ENCODE data around the gene MPZL2.

Gene MPZL2

DNA sequence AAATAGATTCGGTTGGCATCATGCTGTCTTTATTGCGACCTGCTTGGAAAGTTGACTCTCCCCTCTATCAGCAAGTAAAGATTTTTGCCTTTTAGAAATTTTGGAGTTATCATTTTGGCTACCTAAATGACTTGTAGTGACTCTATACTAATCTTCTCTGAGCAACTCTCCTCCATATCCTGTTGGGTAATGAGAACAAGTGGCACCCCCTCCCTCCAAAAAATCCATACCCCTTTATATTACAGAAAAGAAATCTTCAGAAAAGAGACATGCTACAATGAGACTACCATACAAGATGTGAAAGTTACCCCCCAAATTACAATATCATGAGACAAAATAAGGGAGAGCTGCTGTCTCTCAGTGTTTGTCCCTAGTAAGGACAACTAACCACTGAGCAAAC lies 40.5 kb downstream of the MPZL2 start:
- no peak for DNase-seq (ENCODE audit: low read depth in 1 of 2, low spot score in 1 of 2)

DNA sequence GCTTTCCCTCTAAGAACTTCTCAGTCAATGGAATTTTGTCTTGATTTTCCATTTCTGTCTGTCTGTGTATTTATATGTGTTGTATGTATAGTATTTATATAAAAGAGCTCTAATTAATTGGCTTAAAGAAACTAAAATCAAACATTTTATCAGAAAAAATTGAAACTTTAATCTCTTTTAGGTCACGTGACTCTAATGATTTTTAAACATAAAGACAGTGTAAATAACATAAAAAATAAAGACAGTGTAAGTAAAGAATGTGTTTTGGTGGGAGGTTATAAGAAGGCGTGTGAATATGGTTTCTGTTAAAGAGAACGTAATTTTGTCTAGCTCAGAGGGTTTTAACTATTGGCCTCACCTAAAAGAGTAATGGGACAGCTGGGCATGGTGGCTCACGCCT lies 41.7 kb downstream of the MPZL2 start:
- no peak for DNase-seq (ENCODE audit: low read depth in 1 of 2, low spot score in 1 of 2)

- DNase-seq (ENCODE audit: low read depth in 1 of 2, low spot score in 1 of 2) = no peak
Observed at GRCh38 chr11:118221419-118221818, 42.7 kb downstream of the MPZL2 start.

GRCh38 chr11:118219732-118220131 lies 44.4 kb downstream of the MPZL2 start:
- DNase-seq (ENCODE audit: low read depth in 1 of 2, low spot score in 1 of 2) = no peak

- DNase-seq (ENCODE audit: low read depth in 1 of 2, low spot score in 1 of 2) = no peak
Observed at GRCh38 chr11:118219244-118219643, 44.9 kb downstream of the MPZL2 start.

GRCh38 chr11:118217575-118217974 lies 46.5 kb downstream of the MPZL2 start:
- DNase-seq (ENCODE audit: low read depth in 1 of 2, low spot score in 1 of 2) = no peak

DNA sequence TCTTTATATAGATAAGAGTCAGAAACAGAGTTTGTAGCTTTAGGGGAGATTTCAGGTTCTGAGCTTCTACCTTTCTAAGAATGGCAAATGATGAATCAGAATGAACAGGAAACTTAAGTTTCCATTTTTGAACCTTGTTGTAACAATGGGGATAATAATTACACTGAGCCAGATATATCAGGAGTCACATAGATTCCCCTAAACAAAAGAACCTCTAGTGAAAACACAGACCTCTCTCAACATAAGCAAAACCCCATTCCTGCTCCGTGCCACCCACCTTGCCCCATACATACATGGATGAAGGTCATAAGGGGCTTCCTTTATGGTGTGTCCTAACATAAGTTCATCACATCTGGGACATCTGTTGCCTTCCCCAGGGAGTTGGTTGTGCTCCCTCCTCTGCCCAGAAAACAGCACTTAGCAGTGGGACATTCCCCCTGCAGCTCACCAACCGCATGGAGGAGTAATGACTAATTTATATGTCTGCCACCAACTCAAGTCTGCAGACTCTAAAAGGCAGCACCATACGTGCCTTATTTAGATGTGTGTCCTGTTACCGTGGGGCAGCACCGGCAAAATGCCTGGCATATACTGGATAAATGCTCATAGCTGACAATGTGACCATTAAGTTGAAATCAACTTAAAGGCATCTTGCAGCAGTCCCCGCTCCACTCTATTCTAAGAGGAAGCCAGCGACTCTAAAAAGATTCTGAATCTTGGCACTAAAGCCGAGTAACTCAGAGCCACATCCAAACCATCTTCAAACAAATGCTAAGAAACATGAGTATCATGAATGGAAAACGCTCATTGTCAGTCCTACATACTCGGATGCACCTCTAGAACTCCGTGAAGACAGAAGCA lies 47.2 kb downstream of the MPZL2 start:
- DNase-seq (ENCODE audit: low read depth in 1 of 2, low spot score in 1 of 2) = no peak

DNA sequence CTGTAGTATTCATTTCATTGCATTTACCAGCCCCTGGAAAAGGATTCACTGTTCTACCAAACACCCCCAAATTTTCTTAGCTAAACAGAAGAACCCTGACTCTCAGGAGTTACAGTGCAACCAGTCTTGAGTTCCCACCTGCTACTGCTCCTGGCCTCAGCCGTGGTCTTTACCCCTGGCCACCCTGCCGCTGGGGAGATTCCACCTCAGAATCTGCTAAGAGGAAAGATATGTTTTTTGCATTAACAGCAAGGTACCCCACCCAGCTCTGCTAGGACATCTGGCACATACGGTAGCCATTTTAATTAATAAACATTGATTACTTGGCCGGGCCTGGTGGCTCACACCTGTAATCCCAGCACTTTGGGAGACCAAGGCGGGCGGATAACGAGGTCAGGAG lies 48.3 kb downstream of the MPZL2 start:
- DNase-seq (ENCODE audit: low read depth in 1 of 2, low spot score in 1 of 2) = no peak

GRCh38 chr11:118215262-118215661 lies 48.8 kb downstream of the MPZL2 start:
- DNase-seq (ENCODE audit: low read depth in 1 of 2, low spot score in 1 of 2) = no peak

- DNase-seq (ENCODE audit: low read depth in 1 of 2, low spot score in 1 of 2) = no peak
Observed at GRCh38 chr11:118214210-118214914, 49.7 kb downstream of the MPZL2 start.

DNA sequence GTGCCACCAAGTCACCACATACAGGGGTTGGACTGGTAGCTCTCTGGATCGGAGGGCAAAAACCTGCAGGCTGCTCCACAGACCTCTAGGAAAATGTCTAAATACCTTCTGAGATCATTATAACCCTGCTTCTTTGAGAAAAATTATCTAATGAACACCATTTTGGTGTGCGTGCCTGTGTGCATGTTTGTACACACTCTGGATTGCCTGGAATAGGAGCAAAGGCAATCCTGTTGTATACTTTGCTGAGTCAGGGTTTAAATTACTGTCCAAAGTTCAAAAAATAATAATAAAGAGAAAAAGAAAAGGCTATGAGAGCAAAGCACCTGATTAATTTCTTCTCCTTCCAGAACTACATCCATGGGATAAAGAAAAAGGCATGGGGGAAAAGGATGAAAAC lies 50.3 kb downstream of the MPZL2 start:
- DNase-seq (ENCODE audit: low read depth in 1 of 2, low spot score in 1 of 2) = no peak

DNA sequence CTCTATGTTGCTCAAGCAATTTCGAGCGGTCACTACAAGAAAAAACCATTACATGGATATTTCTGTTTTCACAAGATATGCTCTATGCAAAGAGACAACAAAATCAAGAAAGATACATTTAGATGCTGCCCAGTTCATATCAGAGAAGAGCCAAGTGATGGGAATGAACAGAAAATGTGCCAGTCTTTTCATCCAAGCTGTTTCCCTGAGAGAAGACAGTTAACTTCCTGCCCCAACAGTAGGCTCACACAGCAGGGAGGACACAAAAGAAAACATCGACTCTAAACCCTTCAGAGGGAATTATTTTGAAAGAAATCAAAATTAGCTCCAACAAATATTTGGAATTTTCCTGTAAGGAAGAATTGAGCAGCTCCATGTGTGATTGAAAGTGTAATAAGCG lies 50.9 kb downstream of the MPZL2 start:
- no peak for DNase-seq (ENCODE audit: low read depth in 1 of 2, low spot score in 1 of 2)

DNA sequence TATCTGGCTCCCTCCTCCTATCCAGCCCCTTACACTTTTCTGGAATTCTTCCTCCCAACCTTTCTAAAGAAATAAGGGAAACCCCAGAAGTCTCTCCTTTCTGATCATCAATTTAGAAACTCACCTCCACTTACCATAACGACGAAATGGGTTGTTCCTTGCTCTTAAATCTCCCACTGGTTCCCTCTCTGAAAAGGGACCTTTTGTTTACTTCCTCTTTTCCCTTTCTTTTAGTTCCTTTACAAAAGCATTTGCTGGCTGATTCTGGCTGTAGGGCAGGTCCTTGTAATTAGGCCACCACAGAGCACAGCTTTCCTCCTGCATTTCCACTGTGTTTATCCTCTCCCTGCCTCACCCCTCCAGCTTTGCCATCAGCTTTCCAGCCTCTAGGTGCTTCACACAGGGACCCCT lies 51.3 kb downstream of the MPZL2 start:
- no peak for DNase-seq (ENCODE audit: low read depth in 1 of 2, low spot score in 1 of 2)

DNA sequence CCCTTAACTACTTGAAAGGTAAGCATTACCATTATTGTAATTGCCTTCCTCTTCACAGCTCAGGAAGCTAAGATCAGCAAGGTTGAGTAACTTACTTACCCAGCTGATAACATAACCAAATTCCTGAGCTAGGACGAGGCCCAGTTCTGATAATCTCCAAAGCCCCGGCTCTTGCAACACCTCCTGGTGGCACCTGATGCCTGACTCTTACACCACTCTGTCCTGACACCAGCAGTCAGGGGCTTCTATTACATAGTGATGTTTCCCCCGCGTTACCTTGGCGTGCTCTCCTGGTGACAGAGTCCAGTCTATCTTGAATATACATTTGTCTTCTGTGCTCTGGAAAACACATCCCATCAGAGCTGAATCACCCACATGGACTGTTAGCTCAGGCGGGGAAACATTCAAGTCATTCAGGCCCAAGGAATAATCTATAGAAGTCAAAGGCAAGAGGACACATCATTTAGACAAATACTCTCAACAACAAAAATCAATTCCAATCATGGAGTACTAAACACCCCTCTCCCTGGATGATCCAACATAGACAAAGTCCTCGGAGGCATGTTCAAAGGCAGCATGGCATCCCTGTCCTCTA lies 51.9 kb downstream of the MPZL2 start:
- DNase-seq (ENCODE audit: low read depth in 1 of 2, low spot score in 1 of 2) = no peak

GRCh38 chr11:118211006-118211405 lies 53.1 kb downstream of the MPZL2 start:
- DNase-seq (ENCODE audit: low read depth in 1 of 2, low spot score in 1 of 2) = no peak

GRCh38 chr11:118210323-118210722 lies 53.8 kb downstream of the MPZL2 start:
- DNase-seq (ENCODE audit: low read depth in 1 of 2, low spot score in 1 of 2) = no peak

DNA sequence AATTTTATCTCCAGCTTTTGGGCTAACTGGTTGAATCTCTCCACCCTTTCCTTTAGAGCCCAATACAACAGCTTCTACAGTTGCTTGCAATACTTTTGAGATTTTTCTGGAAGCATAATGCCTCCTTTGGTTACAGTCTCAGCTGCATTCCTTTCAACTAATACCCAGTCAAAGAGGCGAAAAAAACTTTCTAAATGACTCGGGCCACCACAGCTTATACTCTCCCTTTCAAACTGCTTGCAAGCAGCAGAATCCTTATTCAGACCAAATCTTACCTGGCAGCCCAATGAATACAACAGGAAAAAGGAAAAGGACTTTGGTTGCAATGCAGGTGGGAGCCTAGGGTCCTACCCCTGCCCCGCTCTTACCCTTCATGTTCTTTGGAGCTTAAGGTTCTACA lies 55.1 kb downstream of the MPZL2 start:
- no peak for DNase-seq (ENCODE audit: low read depth in 1 of 2, low spot score in 1 of 2)

DNA sequence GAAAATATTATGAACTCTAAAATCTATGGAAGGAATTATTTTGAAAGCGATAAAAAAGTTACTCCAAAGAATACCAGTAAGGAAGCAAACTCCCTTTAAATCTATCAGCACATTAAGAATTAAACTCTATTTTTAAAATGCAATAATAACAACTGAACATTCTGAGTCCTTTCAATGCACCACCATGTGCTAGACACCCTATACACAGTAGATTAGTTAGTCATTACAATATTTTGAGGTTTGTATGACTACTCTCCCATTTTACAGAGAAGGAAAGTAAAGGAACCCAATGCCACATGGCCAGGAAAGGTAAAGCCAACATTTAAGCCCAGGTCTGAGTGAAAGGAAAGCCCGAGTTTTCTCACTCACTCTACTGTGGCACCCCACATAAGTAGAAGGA lies 57.0 kb downstream of the MPZL2 start:
- no peak for DNase-seq (ENCODE audit: low read depth in 1 of 2, low spot score in 1 of 2)

DNA sequence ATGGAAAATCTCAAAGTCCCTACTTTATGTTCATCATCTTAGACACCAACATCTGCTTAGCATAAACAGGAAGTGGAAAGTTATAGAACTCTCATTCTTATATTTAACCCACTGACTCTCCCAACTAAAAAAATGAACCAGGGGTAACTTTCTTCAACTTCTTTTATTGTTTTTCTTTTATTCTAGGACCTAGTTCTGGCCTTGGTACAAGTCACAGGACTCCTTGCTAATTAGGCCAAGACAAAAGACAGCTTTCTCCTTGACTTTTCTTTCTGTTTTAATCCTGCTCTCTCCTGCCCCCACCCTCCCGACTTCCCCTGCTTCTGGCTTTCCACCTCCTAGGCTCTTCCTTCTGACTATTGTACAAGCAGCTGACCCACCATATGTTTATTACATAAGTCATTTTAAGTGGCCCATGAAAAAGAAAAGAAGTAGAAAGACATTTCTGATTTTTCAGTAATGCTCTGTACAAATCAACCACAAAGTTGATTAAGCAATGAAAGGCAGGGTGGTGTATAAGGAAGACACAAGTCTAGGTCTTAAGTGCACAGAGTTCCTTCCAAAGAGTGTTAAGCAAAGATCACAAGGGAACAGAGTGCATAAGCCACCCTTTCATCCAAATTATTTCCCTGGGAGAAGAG lies 57.6 kb downstream of the MPZL2 start:
- DNase-seq (ENCODE audit: low read depth in 1 of 2, low spot score in 1 of 2) = no peak

DNA sequence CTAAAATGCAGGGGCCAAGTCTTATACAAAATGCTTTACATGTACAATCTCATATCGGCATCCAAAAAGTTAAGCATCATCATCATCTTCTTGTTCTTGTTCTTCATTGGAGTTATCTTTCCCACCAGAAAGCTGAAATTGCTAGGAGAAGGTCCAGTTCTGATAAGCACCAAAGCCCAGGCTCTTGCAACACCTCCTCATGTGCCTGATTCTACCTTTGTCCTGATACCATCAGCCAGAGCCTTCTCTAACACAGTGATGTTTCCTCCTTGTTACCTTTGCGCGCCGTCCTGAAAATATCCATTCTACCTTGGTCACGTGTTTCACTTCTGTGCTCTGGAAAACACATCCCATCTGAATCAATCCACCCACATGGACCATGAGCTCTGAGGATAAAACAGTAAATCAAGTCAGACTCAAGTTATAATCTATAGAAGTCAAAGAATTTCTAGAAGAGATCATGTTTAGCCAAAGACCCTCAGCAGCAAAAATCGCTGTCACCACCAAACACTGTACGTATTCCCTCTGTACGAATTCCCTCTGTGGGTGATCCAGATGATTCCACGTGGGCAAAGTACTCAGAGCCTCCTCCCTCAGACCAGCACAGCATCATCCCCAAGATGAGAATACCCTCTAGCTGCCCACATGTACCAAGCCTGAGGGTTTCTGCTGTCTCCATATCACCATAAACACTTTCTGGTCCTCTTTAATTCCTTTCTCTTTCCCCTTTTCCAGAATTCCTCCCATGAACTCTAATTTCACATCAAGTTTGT lies 58.3 kb downstream of the MPZL2 start:
- DNase-seq (ENCODE audit: low read depth in 1 of 2, low spot score in 1 of 2) = no peak

Measured in stimulated activated CD4-positive, alpha-beta T cell treated with anti-CD3 and anti-CD28 coated beads, Interleukin-15, amount 100 ng/mL, for 1 hour (primary cell).